Duodenal mucosa (tissue), 2 donors: ENCODE measurements around the gene CNTNAP2.

Experiments used
- H3K27ac ChIP-seq: one replicate; pipeline ENCODE4 v1.7.0; 2013; ENCODE audit warnings: low read depth, low read length
- H3K27me3 ChIP-seq, 2 donors: one replicate each; pipeline ENCODE4 v1.7.0; 2013; ENCODE audit warnings: low read length in 2 of 2, control low read depth in 1 of 2; ENCODE audit not compliant: insufficient read depth in 2 of 2, control insufficient read depth in 1 of 2
- H3K36me3 ChIP-seq, 2 donors: one replicate each; pipeline ENCODE4 v1.7.0; 2013; ENCODE audit warnings: low read length in 2 of 2, control low read depth in 1 of 2; ENCODE audit not compliant: insufficient read depth in 2 of 2, control insufficient read depth in 1 of 2
- H3K4me1 ChIP-seq, 2 donors: one replicate each; pipeline ENCODE4 v1.7.0; 2013; ENCODE audit warnings: low read length in 2 of 2, control low read depth in 1 of 2; ENCODE audit not compliant: insufficient read depth in 2 of 2, control insufficient read depth in 1 of 2
- H3K4me3 ChIP-seq, 2 donors: one replicate each; pipeline ENCODE4 v1.7.0; 2013; ENCODE audit warnings: low read length in 2 of 2, low read depth in 1 of 2
- H3K9ac ChIP-seq, 2 donors: one replicate each; pipeline ENCODE4 v1.7.0; 2013; ENCODE audit warnings: low read length in 2 of 2, low read depth in 1 of 2
- H3K9me3 ChIP-seq, 2 donors: one replicate each; pipeline ENCODE4 v1.7.0; 2013; ENCODE audit warnings: low read length in 2 of 2, control low read depth in 1 of 2; ENCODE audit not compliant: control insufficient read depth in 1 of 2

CNTNAP2 gene

DNA sequence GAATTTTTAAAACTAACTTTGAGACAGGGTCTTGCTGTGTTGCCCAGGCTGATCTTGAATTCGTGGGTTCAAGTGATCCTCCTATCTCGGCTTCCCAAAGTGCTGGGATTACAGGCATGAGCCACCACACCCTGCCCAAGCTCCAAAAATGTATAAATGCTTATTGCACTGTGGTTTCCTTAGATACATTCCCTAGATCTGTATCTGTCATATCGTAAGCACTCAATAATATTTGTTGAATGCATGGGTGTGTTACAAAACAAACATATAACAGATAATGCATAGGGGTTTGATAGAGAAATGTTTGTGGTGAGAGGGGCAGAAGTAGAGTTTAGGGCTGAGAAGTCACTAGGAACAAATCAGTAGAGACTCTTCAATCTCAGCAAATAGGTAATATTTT, 1518.7 kb downstream of the CNTNAP2 start:
- no peak overlapping the region for H3K27ac ChIP-seq

DNA sequence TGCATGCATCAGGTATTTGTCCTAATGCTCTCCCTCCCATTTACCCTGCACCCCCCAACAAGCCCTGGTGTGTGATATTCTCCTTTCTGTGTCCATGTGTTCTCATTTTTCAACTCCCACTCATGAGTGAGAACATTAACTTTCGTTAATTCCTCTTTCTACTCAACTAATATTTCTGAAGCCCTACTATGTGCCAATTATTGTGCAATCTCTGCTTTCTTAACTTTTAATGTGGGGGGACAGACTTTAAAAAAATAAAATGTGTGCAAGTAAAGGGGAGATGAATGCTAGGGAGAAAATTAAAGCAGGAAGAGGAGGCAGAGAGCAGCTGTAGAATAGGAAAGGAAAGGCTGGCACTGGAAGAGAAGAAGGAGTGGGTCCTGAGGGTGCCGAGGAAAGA, 1520.0 kb downstream of the CNTNAP2 start:
- H3K9me3 ChIP-seq, result peaks cover 4 to 10% of the 10 kb centered on the region in 2 donors
- H3K36me3 ChIP-seq, result no peaks in the 10 kb centered on the region
- H3K4me3 ChIP-seq, result no peak overlapping the region
- no peak overlapping the region for H3K27ac ChIP-seq
- no peak overlapping the region for H3K9ac ChIP-seq
- H3K27me3 ChIP-seq, result no peaks in the 10 kb centered on the region
- H3K4me1 ChIP-seq, result no peaks in the 10 kb centered on the region

More for the DNA sequence above, 1518.7 kb downstream of the CNTNAP2 start:
- Histone ChIP-seq H3K27me3 (no peaks in the 10 kb centered on the region), H3K4me1 (no peaks in the 10 kb centered on the region), H3K36me3 (no peaks in the 10 kb centered on the region), H3K4me3 (no peak overlapping the region), H3K9me3 (peaks cover 2 to 5% of the 10 kb centered on the region in 2 donors), H3K9ac (no peak overlapping the region)

DNA sequence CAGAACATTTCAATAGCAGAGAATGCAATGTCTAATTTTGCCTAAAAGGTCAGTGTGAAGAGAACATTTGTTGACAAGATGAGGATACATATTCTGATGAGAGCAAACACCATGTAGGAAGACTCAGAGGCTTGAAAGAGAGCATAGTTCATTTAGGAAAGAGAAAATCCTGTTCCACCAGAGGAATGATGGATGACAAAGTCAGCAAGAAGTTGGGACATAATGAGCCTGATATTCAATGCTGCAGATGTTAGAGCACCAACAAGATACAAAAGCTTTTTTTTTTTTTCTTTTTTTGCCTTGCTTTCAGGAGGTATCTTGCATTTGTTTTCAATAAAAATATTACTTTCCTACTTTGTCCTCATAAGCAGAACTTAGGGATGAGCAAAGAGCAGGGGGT, 1522.0 kb downstream of the CNTNAP2 start:
- no peak overlapping the region for H3K27ac ChIP-seq
- H3K4me3 ChIP-seq, result no peak overlapping the region
- peaks cover 2 to 11% of the 10 kb centered on the region in 2 donors for H3K9me3 ChIP-seq
- H3K36me3 ChIP-seq, result no peaks in the 10 kb centered on the region
- H3K9ac ChIP-seq, result no peak overlapping the region
- no peaks in the 10 kb centered on the region for H3K4me1 ChIP-seq
- no peaks in the 10 kb centered on the region for H3K27me3 ChIP-seq

DNA sequence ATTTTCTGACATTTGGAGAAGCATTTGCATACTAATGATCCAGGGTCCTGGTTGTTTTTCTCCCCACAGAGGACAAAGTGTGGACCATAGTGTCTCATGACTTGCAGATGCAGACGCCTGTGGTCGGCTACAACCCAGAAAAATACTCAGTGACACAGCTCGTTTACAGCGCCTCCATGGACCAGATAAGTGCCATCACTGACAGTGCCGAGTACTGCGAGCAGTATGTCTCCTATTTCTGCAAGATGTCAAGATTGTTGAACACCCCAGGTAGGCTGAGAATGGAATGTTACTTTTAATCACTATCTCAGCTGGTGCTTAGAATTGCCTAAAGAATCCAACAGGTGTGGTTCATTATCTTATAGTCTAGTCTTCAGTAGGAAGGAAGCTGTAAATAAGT, 1522.4 kb downstream of the CNTNAP2 start:
- Histone ChIP-seq H3K9ac (no peak overlapping the region), H3K36me3 (no peaks in the 10 kb centered on the region), H3K9me3 (peaks cover 2 to 11% of the 10 kb centered on the region in 2 donors), H3K27me3 (no peaks in the 10 kb centered on the region), H3K4me1 (no peaks in the 10 kb centered on the region), H3K4me3 (no peak overlapping the region), H3K27ac (no peak overlapping the region)

DNA sequence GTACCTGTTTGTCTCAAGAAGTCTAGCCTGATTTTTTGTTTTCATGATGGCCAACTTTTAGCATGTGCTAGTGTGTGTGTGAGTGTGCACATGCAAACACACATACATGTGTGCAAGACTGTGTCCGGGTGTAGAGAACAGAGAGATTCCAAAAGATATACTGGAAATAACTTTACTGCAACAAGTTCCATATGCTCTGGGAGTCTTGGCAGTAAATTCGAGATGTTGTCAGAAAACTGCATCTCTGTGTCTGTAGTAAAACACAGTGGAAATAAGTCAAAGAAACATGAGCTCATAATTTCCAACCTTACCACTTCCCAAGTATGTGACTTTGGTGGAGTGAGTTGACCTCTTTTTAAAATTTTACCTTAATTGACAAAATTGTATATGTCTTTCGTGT, 1523.2 kb downstream of the CNTNAP2 start:
- Histone ChIP-seq H3K4me3 (no peak overlapping the region), H3K9me3 (peaks cover 2 to 11% of the 10 kb centered on the region in 2 donors), H3K9ac (no peak overlapping the region), H3K27ac (no peak overlapping the region), H3K4me1 (no peaks in the 10 kb centered on the region), H3K36me3 (no peaks in the 10 kb centered on the region), H3K27me3 (no peaks in the 10 kb centered on the region)

DNA sequence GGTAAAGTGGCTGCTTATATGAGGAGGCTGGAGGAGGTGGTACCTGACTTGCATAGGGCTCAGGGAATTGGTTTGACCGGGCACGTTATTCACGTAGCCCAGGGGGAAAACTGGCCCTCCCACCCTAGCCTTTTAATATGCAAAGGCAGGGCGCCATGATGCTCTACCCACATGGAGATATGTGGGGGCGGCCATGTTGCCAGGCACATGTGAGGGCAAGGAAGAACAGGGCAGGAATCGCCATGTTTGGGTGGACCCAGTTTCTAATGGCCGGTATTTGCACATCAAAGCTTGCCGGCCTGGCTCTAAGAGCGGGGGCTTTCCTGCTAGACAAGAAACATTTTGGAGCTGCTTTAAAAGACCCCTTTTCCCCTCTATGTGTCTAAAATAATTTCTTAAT, 1524.2 kb downstream of the CNTNAP2 start:
- Histone ChIP-seq H3K9me3 (peaks cover 2 to 13% of the 10 kb centered on the region in 2 donors), H3K4me1 (no peaks in the 10 kb centered on the region), H3K36me3 (no peaks in the 10 kb centered on the region), H3K9ac (no peak overlapping the region), H3K27ac (no peak overlapping the region), H3K27me3 (no peaks in the 10 kb centered on the region), H3K4me3 (no peak overlapping the region)

DNA sequence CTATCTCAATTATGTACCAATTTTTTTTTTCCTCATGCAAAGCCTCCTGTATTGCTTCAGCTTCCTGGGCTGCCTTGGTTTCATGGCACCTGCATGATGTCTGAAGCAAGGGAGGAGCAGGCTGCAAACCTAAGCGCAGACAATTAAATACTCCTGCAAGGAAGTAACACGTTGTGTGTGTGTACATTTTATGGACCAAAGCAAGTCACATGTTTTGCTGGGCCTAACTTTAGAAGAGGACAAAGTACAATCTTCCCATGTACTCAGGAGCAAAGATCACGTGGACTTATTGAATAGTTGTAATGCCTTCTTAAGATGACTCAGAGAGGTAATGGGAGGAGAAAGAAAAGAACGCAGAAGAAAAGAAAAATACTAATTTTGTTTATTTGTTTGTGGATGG, 1530.0 kb downstream of the CNTNAP2 start:
- Histone ChIP-seq H3K9ac (no peak overlapping the region), H3K27ac (no peak overlapping the region), H3K27me3 (no peaks in the 10 kb centered on the region), H3K4me1 (no peaks in the 10 kb centered on the region), H3K36me3 (no peaks in the 10 kb centered on the region), H3K9me3 (peaks cover 0 to 4% of the 10 kb centered on the region in 2 donors), H3K4me3 (no peak overlapping the region)

DNA sequence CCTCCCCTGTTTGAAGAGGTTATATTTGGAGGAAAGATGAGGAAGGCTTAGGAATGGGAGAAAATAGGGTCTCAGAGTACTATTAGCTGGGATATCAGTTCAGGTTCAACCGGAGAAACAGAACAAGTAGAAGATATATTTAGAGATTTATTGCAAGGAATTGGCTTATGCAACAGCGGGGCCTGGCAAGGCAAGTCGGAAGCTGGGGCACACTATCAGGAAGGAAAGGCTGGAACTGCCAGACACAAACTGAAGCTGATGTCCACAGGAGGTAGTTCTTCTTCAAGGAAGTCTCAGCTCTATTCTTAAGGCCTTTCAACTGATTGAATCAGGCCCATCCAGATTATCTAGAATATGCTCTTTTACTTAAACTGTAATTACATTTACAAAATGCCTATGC, 1534.4 kb downstream of the CNTNAP2 start:
- no peak overlapping the region for H3K9ac ChIP-seq
- peaks cover under 1 to 2% of the 10 kb centered on the region in 2 donors for H3K9me3 ChIP-seq
- no peaks in the 10 kb centered on the region for H3K36me3 ChIP-seq
- H3K4me1 ChIP-seq, result no peaks in the 10 kb centered on the region
- no peak overlapping the region for H3K4me3 ChIP-seq
- H3K27me3 ChIP-seq, result no peaks in the 10 kb centered on the region
- H3K27ac ChIP-seq, result no peak overlapping the region

DNA sequence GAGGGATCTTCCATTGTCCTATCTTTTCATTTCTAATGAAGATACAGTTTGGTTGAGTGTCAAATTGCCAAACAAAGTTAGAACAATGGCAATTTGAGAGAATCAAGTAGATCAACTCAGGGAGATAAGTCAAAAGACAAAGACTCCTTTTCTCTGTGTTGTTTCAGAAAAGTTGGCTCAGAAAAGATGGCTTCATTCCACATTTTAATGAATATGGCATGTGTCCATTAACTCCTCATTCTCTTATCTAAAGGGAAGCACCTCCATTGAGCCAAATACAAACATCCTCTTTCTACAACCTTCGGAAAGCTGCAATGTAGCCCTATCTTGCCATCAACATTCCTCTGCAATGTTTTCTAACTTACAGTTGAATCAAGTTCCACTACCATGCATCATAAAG, 1535.0 kb downstream of the CNTNAP2 start:
- Histone ChIP-seq H3K36me3 (no peaks in the 10 kb centered on the region), H3K4me3 (no peak overlapping the region), H3K9ac (no peak overlapping the region), H3K27me3 (no peaks in the 10 kb centered on the region), H3K27ac (no peak overlapping the region), H3K4me1 (no peaks in the 10 kb centered on the region), H3K9me3 (peaks cover 0 to 2% of the 10 kb centered on the region in 2 donors)

DNA sequence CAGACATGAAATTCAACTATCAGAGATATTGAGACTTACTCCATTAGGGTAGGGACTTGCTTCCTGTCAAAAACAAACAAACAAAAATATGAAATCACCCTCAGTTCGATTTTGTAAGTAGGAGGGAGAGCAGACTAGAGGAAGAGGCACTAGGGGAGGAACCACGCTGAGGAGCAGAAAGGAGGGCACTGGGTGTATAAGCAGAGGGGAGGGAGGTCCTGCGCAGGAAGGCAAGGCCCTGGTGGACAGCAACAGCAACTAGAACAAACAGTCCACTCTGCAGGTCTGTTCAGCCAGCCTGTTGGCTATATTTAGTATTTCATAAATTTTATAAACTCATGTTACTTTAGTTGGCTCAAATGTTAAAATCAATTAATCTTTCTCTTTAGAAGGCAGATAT, 1536.9 kb downstream of the CNTNAP2 start:
- H3K36me3 ChIP-seq, result no peaks in the 10 kb centered on the region
- H3K27ac ChIP-seq, result no peak overlapping the region
- peaks cover 2 to 3% of the 10 kb centered on the region in 2 donors for H3K9me3 ChIP-seq
- H3K4me3 ChIP-seq, result no peak overlapping the region
- H3K4me1 ChIP-seq, result no peaks in the 10 kb centered on the region
- H3K27me3 ChIP-seq, result no peaks in the 10 kb centered on the region
- H3K9ac ChIP-seq, result no peak overlapping the region

DNA sequence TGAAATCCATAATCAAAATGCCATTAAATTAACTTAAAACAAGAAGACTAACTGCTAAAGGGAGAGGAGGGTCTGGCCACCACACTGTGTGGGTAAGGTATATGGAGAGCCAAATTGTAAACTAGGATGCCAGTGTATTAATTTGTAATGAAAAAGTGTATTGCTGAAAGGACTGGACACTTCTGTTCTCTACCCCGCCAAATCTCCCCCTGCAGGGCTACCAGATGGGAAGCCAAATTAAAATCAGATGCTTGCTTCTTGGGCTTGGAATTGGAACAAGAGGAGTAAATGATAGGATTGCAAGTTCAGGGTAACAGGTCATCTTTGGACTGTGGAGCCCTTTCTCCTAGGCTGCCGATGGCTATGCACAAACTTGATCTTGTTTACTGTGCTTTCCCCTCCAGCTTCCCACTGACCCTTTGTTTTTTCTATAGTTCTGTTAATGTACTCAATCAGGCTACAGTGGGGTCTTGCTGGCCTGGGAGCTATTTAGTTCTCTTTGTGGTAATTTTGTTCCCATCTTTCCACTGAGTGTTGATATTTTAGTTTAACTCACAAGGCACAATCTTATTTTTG, 1541.9 kb downstream of the CNTNAP2 start:
- Histone ChIP-seq H3K36me3 (no peaks in the 10 kb centered on the region), H3K4me1 (no peaks in the 10 kb centered on the region), H3K27ac (no peak overlapping the region), H3K27me3 (no peaks in the 10 kb centered on the region), H3K9ac (no peak overlapping the region), H3K4me3 (no peak overlapping the region), H3K9me3 (peaks cover 5 to 7% of the 10 kb centered on the region in 2 donors)
